ENCODE data around the gene TPPP2. TPM values are rescaled to one million over a fixed set of nuclear protein-coding genes. Genes with fewer than 3 reads are reported as not detected.

TPPP2 gene
- total and polyA plus RNA-seq, 2 experiments from 2014 or later = not detected

- no peak overlapping the region for H2AFZ ChIP-seq
- Mint-ChIP-seq H3K27me3 (ENCODE audit: insufficient read depth, low read depth, poor library complexity) (peaks cover 2% of the 10 kb centered on the region), H3K4me3 (no peak overlapping the region), H3K4me1 (peaks cover 23% of the 10 kb centered on the region), H3K9me3 (no peaks in the 10 kb centered on the region), H3K27ac (no peak overlapping the region), H3K36me3 (ENCODE audit: low read depth) (peaks cover 45% of the 10 kb centered on the region)
- no peaks in the 10 kb centered on the region for H3K9me2 ChIP-seq (ENCODE audit: insufficient read depth)
- 0 out of 2 replicates have a peak, but pooled peaks cover 4% of the 10 kb centered on the region for H3F3A ChIP-seq (replicated peaks; ENCODE audit: low read depth)
- H3K79me2 ChIP-seq (replicated peaks; ENCODE audit: insufficient read depth) = peaks cover 7% of the 10 kb centered on the region; the same call in 1 of the 2 replicates
- no peak overlapping the region for H3K4me2 ChIP-seq
- no peak overlapping the region for H3K4me3 ChIP-seq
- H4K20me1 ChIP-seq (replicated peaks; ENCODE audit: insufficient read depth) = no peaks in the 10 kb centered on the region; the same call in 1 of the 2 replicates
- H3K27me3 ChIP-seq (ENCODE audit: insufficient read depth) = no peaks in the 10 kb centered on the region
- no peak for TF ChIP-seq EZH2 (IDR thresholded peaks at IDR 0.05; ENCODE audit: low read depth, unreplicated experiment)
- no peak for TF ChIP-seq CREB1 (CRISPR knock-in tag; IDR thresholded peaks at IDR 0.05; ENCODE audit: low read depth)
- TF ChIP-seq, protein P1, sequence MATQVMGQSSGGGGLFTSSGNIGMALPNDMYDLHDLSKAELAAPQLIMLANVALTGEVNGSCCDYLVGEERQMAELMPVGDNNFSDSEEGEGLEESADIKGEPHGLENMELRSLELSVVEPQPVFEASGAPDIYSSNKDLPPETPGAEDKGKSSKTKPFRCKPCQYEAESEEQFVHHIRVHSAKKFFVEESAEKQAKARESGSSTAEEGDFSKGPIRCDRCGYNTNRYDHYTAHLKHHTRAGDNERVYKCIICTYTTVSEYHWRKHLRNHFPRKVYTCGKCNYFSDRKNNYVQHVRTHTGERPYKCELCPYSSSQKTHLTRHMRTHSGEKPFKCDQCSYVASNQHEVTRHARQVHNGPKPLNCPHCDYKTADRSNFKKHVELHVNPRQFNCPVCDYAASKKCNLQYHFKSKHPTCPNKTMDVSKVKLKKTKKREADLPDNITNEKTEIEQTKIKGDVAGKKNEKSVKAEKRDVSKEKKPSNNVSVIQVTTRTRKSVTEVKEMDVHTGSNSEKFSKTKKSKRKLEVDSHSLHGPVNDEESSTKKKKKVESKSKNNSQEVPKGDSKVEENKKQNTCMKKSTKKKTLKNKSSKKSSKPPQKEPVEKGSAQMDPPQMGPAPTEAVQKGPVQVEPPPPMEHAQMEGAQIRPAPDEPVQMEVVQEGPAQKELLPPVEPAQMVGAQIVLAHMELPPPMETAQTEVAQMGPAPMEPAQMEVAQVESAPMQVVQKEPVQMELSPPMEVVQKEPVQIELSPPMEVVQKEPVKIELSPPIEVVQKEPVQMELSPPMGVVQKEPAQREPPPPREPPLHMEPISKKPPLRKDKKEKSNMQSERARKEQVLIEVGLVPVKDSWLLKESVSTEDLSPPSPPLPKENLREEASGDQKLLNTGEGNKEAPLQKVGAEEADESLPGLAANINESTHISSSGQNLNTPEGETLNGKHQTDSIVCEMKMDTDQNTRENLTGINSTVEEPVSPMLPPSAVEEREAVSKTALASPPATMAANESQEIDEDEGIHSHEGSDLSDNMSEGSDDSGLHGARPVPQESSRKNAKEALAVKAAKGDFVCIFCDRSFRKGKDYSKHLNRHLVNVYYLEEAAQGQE (IDR thresholded peaks at IDR 0.05; ENCODE audit: unreplicated experiment) = no peak
- no peak for TF ChIP-seq ZNF114 (CRISPR knock-in tag; IDR thresholded peaks at IDR 0.05)
- no peak for TF ChIP-seq ZNF331 (CRISPR knock-in tag; IDR thresholded peaks at IDR 0.05; ENCODE audit: low read depth)
- TF ChIP-seq, protein P2, sequence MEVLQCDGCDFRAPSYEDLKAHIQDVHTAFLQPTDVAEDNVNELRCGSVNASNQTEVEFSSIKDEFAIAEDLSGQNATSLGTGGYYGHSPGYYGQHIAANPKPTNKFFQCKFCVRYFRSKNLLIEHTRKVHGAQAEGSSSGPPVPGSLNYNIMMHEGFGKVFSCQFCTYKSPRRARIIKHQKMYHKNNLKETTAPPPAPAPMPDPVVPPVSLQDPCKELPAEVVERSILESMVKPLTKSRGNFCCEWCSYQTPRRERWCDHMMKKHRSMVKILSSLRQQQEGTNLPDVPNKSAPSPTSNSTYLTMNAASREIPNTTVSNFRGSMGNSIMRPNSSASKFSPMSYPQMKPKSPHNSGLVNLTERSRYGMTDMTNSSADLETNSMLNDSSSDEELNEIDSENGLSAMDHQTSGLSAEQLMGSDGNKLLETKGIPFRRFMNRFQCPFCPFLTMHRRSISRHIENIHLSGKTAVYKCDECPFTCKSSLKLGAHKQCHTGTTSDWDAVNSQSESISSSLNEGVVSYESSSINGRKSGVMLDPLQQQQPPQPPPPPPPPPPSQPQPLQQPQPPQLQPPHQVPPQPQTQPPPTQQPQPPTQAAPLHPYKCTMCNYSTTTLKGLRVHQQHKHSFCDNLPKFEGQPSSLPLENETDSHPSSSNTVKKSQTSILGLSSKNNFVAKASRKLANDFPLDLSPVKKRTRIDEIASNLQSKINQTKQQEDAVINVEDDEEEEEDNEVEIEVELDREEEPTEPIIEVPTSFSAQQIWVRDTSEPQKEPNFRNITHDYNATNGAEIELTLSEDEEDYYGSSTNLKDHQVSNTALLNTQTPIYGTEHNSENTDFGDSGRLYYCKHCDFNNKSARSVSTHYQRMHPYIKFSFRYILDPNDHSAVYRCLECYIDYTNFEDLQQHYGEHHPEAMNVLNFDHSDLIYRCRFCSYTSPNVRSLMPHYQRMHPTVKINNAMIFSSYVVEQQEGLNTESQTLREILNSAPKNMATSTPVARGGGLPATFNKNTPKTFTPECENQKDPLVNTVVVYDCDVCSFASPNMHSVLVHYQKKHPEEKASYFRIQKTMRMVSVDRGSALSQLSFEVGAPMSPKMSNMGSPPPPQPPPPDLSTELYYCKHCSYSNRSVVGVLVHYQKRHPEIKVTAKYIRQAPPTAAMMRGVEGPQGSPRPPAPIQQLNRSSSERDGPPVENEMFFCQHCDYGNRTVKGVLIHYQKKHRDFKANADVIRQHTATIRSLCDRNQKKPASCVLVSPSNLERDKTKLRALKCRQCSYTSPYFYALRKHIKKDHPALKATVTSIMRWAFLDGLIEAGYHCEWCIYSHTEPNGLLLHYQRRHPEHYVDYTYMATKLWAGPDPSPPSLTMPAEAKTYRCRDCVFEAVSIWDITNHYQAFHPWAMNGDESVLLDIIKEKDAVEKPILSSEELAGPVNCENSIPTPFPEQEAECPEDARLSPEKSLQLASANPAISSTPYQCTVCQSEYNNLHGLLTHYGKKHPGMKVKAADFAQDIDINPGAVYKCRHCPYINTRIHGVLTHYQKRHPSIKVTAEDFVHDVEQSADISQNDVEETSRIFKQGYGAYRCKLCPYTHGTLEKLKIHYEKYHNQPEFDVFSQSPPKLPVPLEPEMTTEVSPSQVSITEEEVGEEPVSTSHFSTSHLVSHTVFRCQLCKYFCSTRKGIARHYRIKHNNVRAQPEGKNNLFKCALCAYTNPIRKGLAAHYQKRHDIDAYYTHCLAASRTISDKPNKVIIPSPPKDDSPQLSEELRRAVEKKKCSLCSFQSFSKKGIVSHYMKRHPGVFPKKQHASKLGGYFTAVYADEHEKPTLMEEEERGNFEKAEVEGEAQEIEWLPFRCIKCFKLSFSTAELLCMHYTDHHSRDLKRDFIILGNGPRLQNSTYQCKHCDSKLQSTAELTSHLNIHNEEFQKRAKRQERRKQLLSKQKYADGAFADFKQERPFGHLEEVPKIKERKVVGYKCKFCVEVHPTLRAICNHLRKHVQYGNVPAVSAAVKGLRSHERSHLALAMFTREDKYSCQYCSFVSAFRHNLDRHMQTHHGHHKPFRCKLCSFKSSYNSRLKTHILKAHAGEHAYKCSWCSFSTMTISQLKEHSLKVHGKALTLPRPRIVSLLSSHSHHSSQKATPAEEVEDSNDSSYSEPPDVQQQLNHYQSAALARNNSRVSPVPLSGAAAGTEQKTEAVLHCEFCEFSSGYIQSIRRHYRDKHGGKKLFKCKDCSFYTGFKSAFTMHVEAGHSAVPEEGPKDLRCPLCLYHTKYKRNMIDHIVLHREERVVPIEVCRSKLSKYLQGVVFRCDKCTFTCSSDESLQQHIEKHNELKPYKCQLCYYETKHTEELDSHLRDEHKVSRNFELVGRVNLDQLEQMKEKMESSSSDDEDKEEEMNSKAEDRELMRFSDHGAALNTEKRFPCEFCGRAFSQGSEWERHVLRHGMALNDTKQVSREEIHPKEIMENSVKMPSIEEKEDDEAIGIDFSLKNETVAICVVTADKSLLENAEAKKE (CRISPR knock-in tag; IDR thresholded peaks at IDR 0.05) = no peak
- TF ChIP-seq EZH2phosphoT487 (IDR thresholded peaks at IDR 0.05; ENCODE audit: unreplicated experiment) = no peak
- TF ChIP-seq CTCF (conservative IDR thresholded peaks at IDR 0.05; ENCODE audit: low read depth in 2 of 2) = no peak
- no peak for TF ChIP-seq STAT1 (IDR thresholded peaks at IDR 0.05; ENCODE audit: unreplicated experiment)
- TF ChIP-seq JUNB (IDR thresholded peaks at IDR 0.05; ENCODE audit: unreplicated experiment) = no peak
- no peak for TF ChIP-seq NANOG (IDR thresholded peaks at IDR 0.05; ENCODE audit: borderline replicate concordance)
- peaks cover 6% of the 10 kb centered on the region for H3K4me1 ChIP-seq (ENCODE audit: insufficient read depth)
- no peak for ATAC-seq
- no peak for DNase-seq (ENCODE audit: low spot score)
- H3K27ac ChIP-seq (ENCODE audit: low read depth) = no peak overlapping the region
- peaks cover 42% of the 10 kb centered on the region for H3K36me3 ChIP-seq (ENCODE audit: insufficient read depth)
These were observed 32.9 kb upstream of the TPPP2 start for GRCh38 chr14:20997115-20997514.
